Measurements from ENCODE around the gene SNX6.
"Not testable (repeated sequence)": the region's sequence is repeated elsewhere in the genome, so short reads cannot be mapped to it uniquely, and the experiment has no call there.

SNX6 gene

DNA sequence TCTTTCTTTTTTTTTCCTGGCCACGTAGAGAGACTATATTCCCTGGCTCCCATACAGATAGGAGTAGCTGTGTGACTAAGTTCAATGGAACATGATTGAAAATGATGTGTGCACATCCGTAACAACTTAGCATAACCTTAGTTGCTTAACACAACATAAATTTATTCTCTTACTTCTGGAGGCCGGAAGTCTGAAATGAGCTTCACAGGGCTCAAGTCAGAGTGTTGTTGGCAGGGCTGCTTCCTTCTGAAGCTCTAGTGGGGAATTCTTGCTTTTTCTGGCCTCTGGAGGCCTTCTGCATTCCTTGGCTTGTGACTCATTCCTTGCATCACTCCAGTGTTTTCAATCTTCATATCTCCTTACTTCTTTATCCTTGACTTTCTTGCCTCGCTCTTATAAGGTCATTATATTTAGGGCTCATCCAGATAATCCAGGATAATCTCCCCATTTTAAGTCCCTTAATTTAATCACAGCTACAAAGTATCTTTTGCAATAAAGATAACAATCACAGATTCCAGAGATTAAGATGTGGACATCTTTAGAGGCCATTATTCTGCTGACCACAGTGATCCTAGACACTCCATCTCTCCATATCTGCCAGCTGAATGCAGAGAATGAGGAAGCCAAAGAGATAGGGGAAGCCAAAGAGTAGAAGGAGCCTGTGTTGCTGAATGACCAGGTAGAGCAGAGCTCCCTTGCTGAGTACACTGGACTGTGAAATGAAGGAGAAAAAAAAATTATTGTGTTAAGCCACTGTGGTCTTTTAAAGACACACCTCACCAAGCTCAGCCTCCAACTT lies 21.0 kb upstream of the SNX6 start:
- no peak overlapping the region for H3K4me3 ChIP-seq (ENCODE audit: low read length)

GRCh38 chr14:34650006-34650405 lies 20.1 kb upstream of the SNX6 start:
- not testable (repeated sequence) for H3K4me3 ChIP-seq (ENCODE audit: low read length)

More for the DNA sequence above, 21.0 kb upstream of the SNX6 start:
- TF ChIP-seq ZNF274 (IDR thresholded peaks at IDR 0.05; ENCODE audit: low read depth, low read length): no peak

GRCh38 chr14:34649344-34649743 lies 19.4 kb upstream of the SNX6 start:
- no peak overlapping the region for H3K4me3 ChIP-seq (ENCODE audit: low read length)
- no peak for TF ChIP-seq ZNF274 (IDR thresholded peaks at IDR 0.05; ENCODE audit: low read depth, low read length)

DNA sequence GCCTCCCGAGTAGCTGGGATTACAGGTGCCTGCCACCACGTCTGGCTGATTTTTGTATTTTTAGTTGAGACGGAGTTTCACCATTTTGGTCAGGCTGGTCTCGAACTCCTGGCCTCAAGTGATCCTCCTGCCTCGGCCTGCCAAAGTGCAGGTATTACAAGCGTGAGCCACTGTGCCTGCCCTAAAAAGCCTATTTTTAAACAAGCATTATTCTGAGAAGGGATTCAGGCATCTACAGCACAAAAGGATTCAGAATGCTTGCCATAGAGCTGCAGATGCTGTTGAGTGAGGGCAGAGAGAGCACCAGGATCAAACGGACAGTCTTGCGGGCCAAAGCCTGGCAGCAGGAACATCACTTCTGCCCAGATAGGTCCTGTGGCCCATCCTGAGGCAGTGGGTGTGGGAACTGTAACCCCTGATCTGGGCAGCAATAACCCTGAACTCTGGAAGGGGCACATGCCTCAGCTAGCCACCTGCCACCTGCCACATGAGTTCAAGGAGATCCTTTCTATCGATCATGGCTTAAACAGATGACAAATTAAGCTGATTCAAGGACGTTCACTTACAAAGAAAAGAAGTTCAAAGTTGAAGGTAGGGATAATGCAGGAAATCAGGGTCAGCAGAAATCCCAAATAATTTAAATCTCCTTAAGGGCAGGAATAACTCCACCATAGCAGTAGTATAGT lies 16.8 kb upstream of the SNX6 start:
- TF ChIP-seq ZNF274 (IDR thresholded peaks at IDR 0.05; ENCODE audit: low read depth, low read length): no peak
- no peak overlapping the region for H3K4me3 ChIP-seq (ENCODE audit: low read length)

DNA sequence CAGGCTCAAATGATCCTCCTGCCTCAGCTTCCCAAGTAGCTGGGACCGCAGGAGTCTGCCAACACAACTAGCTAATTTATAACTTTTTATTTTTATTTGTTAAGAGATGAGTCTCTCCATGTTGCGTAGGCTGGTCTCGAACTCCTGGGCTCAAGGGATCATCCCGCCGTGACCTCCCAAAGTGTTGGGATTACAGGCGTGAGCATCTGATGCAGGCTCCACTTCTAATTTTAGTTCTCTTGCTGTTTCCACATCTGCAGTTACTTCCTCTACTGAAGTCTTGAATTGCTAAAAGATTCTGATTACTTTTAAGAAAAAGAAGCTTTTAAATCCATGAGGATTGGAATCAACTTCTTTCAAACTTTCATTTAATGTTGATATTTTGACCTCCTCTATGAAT lies 13.4 kb upstream of the SNX6 start:
- no peak overlapping the region for H3K4me3 ChIP-seq (ENCODE audit: low read length)
- TF ChIP-seq ZNF274 (IDR thresholded peaks at IDR 0.05; ENCODE audit: low read depth, low read length): no peak

GRCh38 chr14:34642595-34642994 lies 12.6 kb upstream of the SNX6 start:
- no peak overlapping the region for H3K4me3 ChIP-seq (ENCODE audit: low read length)

DNA sequence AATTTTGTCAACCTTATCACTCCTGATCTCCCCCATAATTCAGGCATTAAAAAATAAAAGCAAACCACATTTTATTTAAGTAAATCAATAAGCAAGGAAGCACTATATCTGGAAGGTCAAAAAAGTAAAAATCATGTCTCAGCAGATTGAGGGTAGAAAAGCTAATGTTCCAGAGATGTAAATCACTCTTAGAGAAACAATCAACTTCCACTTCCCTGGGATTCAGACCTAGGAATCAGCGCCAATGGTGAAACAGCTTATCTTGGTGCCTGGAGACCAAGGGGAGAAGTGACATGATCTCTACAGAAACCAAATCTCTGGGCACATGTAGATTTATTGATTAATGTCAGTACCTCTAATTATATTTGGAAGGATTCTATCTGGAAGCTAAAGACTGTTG lies 10.9 kb upstream of the SNX6 start:
- H3K4me3 ChIP-seq (ENCODE audit: low read length): no peak overlapping the region
- no peak for TF ChIP-seq ZNF274 (IDR thresholded peaks at IDR 0.05; ENCODE audit: low read depth, low read length)

More at GRCh38 chr14:34642595-34642994, 12.6 kb upstream of the SNX6 start:
- TF ChIP-seq ZNF274 (IDR thresholded peaks at IDR 0.05; ENCODE audit: low read depth, low read length): no peak

GRCh38 chr14:34634360-34634771 lies 4.4 kb upstream of the SNX6 start:
- H3K4me3 ChIP-seq (ENCODE audit: low read length): not testable (repeated sequence)

GRCh38 chr14:34633742-34634141 lies 3.8 kb upstream of the SNX6 start:
- TF ChIP-seq ZNF274 (IDR thresholded peaks at IDR 0.05; ENCODE audit: low read depth, low read length): no peak
- H3K4me3 ChIP-seq (ENCODE audit: low read length): no peak overlapping the region

DNA sequence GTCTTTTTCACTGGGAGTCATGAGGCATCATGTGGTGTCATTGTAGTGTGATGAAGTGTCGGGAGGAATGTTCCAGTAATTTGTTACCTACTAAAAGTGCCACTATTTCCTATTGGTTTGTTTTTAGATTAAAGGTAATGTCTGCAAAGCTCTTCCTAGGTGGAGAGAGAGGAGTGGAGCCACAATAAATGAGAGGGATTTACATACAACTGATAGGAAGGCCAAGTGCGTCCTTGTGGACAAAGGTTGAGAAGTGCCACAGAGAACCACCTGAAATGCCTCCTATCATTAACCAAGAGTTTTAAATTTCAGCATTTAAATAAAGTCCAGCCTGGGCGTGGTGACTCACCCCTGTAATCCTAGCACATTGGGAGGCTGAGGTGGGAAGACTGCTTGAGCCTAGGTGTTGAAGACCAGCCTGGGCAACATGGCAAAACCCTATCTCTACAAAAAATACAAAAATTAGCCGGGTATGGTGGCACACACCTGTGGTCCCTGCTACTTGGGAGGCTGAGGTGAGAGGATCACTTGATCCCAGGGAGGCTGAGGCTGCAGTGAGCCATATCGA lies 2.5 kb upstream of the SNX6 start:
- TF ChIP-seq ZNF274 (IDR thresholded peaks at IDR 0.05; ENCODE audit: low read depth, low read length): no peak
- no peak overlapping the region for H3K4me3 ChIP-seq (ENCODE audit: low read length)

DNA sequence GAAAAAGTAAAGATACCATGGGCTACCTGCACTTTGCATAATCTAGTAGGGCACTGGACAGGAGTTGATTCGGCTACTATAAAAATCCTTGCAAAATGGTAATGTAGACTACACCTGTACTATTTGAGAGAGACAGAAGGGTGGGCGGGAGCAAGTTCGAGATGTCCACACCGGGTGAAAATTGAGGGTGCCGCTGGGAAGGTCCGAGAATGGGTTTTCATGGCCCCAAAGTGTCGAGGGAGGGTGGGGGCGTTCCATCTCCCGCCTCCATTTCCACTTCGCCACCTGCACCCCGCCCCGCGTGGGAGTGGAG lies 648 bp downstream of the SNX6 start:
- peak overlapping the region; percentile 99 for H3K4me3 ChIP-seq (ENCODE audit: low read length)
- TF ChIP-seq ZNF274 (IDR thresholded peaks at IDR 0.05; ENCODE audit: low read depth, low read length): no peak

GRCh38 chr14:34628681-34629135 lies 1.2 kb downstream of the SNX6 start:
- TF ChIP-seq ZNF274 (IDR thresholded peaks at IDR 0.05; ENCODE audit: low read depth, low read length): no peak
- peak overlapping the region; percentile 99 for H3K4me3 ChIP-seq (ENCODE audit: low read length)

DNA sequence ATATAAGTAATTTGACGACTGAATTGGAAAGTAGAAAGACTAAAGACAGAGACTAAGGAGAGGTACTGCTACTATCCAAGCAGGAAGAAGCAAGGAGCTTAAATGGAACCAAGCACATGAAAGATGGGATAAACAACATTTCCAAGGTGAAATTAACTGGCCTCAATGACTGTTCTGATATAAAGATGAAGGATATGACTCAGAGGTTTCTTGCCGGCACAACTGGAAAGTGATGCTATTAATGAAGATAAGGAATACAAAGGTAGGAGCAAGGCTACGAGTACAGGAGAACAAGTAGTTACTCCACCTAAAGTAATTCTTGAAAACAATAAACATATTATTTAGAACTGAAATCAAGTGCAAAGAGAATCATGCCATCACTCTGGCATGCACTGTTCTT lies 6.4 kb downstream of the SNX6 start:
- no peak for TF ChIP-seq ZNF274 (IDR thresholded peaks at IDR 0.05; ENCODE audit: low read depth, low read length)

GRCh38 chr14:34620839-34621238 lies 9.1 kb downstream of the SNX6 start:
- TF ChIP-seq ZNF274 (IDR thresholded peaks at IDR 0.05; ENCODE audit: low read depth, low read length): no peak
- H3K4me3 ChIP-seq (ENCODE audit: low read length): no peak overlapping the region

More for the DNA sequence above, 6.4 kb downstream of the SNX6 start:
- no peak overlapping the region for H3K4me3 ChIP-seq (ENCODE audit: low read length)

- TF ChIP-seq ZNF274 (IDR thresholded peaks at IDR 0.05; ENCODE audit: low read depth, low read length): no peak
- no peak overlapping the region for H3K4me3 ChIP-seq (ENCODE audit: low read length)
Measured at GRCh38 chr14:34620115-34620514, 9.8 kb downstream of the SNX6 start.

Data from GM08714 (cell line).